OCI-LY1 (cell line): Measurements from ENCODE around the gene SERPIND1.
"Not testable (repeated sequence)": the region's sequence is repeated elsewhere in the genome, so short reads cannot be mapped to it uniquely, and the experiment has no call there.

Experiments
- EZH2 ChIP-seq: fragments of 200-600 bp; sonication (generic), shearing (Covaris generic); IDR thresholded peaks from 2 replicates; pipeline ENCODE4 v1.8.0; 2017; ENCODE audit warnings: borderline replicate concordance, mixed run types, mild to moderate bottlenecking, antibody characterized with exemption, low read length, moderate library complexity, mixed read lengths
- TF ChIP-seq, protein P1 (sequence below): fragments of 200-600 bp; sonication (generic), shearing (Covaris generic); IDR thresholded peaks from 2 replicates; pipeline ENCODE4 v1.5.1; 2017; ENCODE audit warnings: mild to moderate bottlenecking, antibody characterized with exemption, low read length, moderate library complexity, mixed read lengths

DNA sequence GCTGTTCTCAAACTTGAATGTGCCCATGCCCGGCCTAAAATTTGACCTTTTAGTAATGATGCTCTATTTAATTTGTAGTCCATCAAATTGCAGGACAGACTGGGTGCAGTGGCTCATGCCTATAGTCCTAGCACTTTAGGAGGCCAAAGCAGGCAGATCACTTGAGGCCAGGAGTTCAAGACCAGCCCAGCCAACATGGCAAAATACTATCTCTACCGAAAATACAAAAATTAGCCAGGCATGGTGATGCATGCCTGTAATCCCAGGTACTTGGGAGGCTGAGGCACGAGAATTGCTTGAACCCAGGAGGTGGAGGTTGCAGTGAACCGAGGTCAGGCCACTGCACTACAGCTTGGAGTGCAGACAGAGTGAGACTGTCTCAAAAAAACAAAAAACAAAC is 51.3 kb downstream of the SERPIND1 start:
- TF ChIP-seq EZH2, result not testable (repeated sequence)
- TF ChIP-seq, protein P1, sequence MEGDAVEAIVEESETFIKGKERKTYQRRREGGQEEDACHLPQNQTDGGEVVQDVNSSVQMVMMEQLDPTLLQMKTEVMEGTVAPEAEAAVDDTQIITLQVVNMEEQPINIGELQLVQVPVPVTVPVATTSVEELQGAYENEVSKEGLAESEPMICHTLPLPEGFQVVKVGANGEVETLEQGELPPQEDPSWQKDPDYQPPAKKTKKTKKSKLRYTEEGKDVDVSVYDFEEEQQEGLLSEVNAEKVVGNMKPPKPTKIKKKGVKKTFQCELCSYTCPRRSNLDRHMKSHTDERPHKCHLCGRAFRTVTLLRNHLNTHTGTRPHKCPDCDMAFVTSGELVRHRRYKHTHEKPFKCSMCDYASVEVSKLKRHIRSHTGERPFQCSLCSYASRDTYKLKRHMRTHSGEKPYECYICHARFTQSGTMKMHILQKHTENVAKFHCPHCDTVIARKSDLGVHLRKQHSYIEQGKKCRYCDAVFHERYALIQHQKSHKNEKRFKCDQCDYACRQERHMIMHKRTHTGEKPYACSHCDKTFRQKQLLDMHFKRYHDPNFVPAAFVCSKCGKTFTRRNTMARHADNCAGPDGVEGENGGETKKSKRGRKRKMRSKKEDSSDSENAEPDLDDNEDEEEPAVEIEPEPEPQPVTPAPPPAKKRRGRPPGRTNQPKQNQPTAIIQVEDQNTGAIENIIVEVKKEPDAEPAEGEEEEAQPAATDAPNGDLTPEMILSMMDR, result not testable (repeated sequence)
